H9 (cell line): ENCODE data around the gene XRN2. TPM values are rescaled to one million over a fixed set of nuclear protein-coding genes. Genes with fewer than 3 reads are reported as not detected.

Experiments used
- DNase-seq: peaks from one replicate; pipeline ENCODE4 v3.0.0-alpha.2; 2017
- H2AFZ ChIP-seq: one replicate; pipeline ENCODE4 v1.6.1; 2013; ENCODE audit warnings: mild to moderate bottlenecking, low read length, control low read depth, moderate library complexity
- H2AK5ac ChIP-seq: 2 replicates; pipeline ENCODE4 v1.6.1; 2013; ENCODE audit warnings: low read length, control low read depth, mixed read lengths; ENCODE audit not compliant: insufficient read length
- H2BK120ac ChIP-seq: one replicate; pipeline ENCODE4 v1.6.1; 2013; ENCODE audit warnings: low read depth, mild to moderate bottlenecking, low read length, control low read depth, inconsistent platforms; ENCODE audit not compliant: poor library complexity, severe bottlenecking
- H2BK12ac ChIP-seq: 2 replicates; pipeline ENCODE4 v1.6.1; 2013; ENCODE audit warnings: low read length, control low read depth, mixed read lengths, low read depth; ENCODE audit not compliant: insufficient read length
- H2BK15ac ChIP-seq: 2 replicates; pipeline ENCODE4 v1.6.1; 2013; ENCODE audit warnings: low read depth, low read length, control low read depth
- H2BK20ac ChIP-seq: one replicate; pipeline ENCODE4 v1.6.1; 2013; ENCODE audit warnings: low read depth, mild to moderate bottlenecking, low read length, control low read depth, inconsistent platforms; ENCODE audit not compliant: poor library complexity, severe bottlenecking
- H2BK5ac ChIP-seq: 2 replicates; pipeline ENCODE4 v1.6.1; 2013; ENCODE audit warnings: low read length, control low read depth, mixed read lengths; ENCODE audit not compliant: insufficient read length
- H3K14ac ChIP-seq: 2 replicates; pipeline ENCODE4 v1.6.1; 2013; ENCODE audit warnings: low read length, control low read depth; ENCODE audit not compliant: insufficient read depth
- H3K18ac ChIP-seq: 2 replicates; pipeline ENCODE4 v1.6.1; 2013; ENCODE audit warnings: low read depth, mild to moderate bottlenecking, mixed read lengths, low read length, control low read depth; ENCODE audit not compliant: insufficient read length
- H3K23ac ChIP-seq: 2 replicates; pipeline ENCODE4 v1.6.1; 2013; ENCODE audit warnings: low read length, control low read depth, mixed read lengths, low read depth; ENCODE audit not compliant: insufficient read length
- H3K23me2 ChIP-seq: 2 replicates; pipeline ENCODE4 v1.6.1; 2013; ENCODE audit warnings: low read depth, mild to moderate bottlenecking, mixed read lengths, low read length, control low read depth; ENCODE audit not compliant: insufficient read length, poor library complexity, severe bottlenecking
- H3K27ac ChIP-seq: 2 replicates; pipeline ENCODE4 v1.5.1; 2013; ENCODE audit warnings: low read length, control low read depth, mixed read lengths, low read depth; ENCODE audit not compliant: insufficient read length
- H3K27me3 ChIP-seq: 2 replicates; pipeline ENCODE4 v1.6.1; 2013; ENCODE audit warnings: low read length, control low read depth, inconsistent platforms; ENCODE audit not compliant: insufficient read depth
- H3K4ac ChIP-seq: 2 replicates; pipeline ENCODE4 v1.6.1; 2013; ENCODE audit warnings: low read depth, mild to moderate bottlenecking, control low read depth, inconsistent platforms, low read length, moderate library complexity
- H3K4me1 ChIP-seq: 2 replicates; pipeline ENCODE4 v1.6.1; 2013; ENCODE audit warnings: low read length, control low read depth, inconsistent platforms; ENCODE audit not compliant: insufficient read depth
- H3K4me2 ChIP-seq: 2 replicates; pipeline ENCODE4 v1.6.1; 2013; ENCODE audit warnings: low read length, control low read depth, mixed read lengths; ENCODE audit not compliant: insufficient read length, insufficient read depth
- H3K56ac ChIP-seq: 2 replicates; pipeline ENCODE4 v1.6.1; 2013; ENCODE audit warnings: low read depth, mild to moderate bottlenecking, mixed read lengths, low read length, control low read depth; ENCODE audit not compliant: insufficient read length
- H3K79me1 ChIP-seq: 2 replicates; pipeline ENCODE4 v1.6.1; 2013; ENCODE audit warnings: low read depth, mild to moderate bottlenecking, moderate library complexity, low read length, control low read depth, inconsistent platforms; ENCODE audit not compliant: insufficient read depth, poor library complexity, severe bottlenecking
- H3K79me2 ChIP-seq: 2 replicates; pipeline ENCODE4 v1.6.1; 2013; ENCODE audit warnings: low read length, control low read depth, inconsistent platforms; ENCODE audit not compliant: insufficient read depth
- H3K9ac ChIP-seq: 2 replicates; pipeline ENCODE4 v1.6.1; 2013; ENCODE audit warnings: low read length, control low read depth, mixed read lengths; ENCODE audit not compliant: insufficient read length; ENCODE audit errors: extremely low read depth
- H3K9me3 ChIP-seq: one replicate; pipeline ENCODE4 v1.6.1; 2013; ENCODE audit warnings: low read depth, low read length, inconsistent platforms; ENCODE audit not compliant: control insufficient read depth
- H3T11ph ChIP-seq: one replicate; pipeline ENCODE4 v1.6.1; 2013; ENCODE audit warnings: mild to moderate bottlenecking, low read length, control low read depth, inconsistent platforms
- H4K20me1 ChIP-seq: one replicate; pipeline ENCODE4 v1.6.1; 2013; ENCODE audit not compliant: control insufficient read depth, insufficient read length, insufficient read depth
- H4K5ac ChIP-seq: 2 replicates; pipeline ENCODE4 v1.6.1; 2013; ENCODE audit warnings: low read depth, mild to moderate bottlenecking, mixed read lengths, low read length, control low read depth; ENCODE audit not compliant: insufficient read length
- H4K8ac ChIP-seq: replicated peaks from 2 replicates; pipeline ENCODE4 v1.6.1; 2013; ENCODE audit warnings: low read length, control low read depth, mixed read lengths, low read depth; ENCODE audit not compliant: insufficient read length
- H4K91ac ChIP-seq: 2 replicates; pipeline ENCODE4 v1.6.1; 2013; ENCODE audit warnings: low read depth, mild to moderate bottlenecking, moderate library complexity, mixed read lengths, low read length, control low read depth; ENCODE audit not compliant: insufficient read length
- H3K27ac Mint-ChIP-seq, 3 experiments: 2 replicates in 2 of 3; 3 replicates in 1 of 3; pipeline ENCODE4 v1.8.0; 2020 to 2021; ENCODE audit warnings: mixed read lengths in 3 of 3, mild to moderate bottlenecking in 1 of 3, moderate library complexity in 1 of 3
- H3K27me3 Mint-ChIP-seq: 2 replicates; pipeline ENCODE4 v1.8.0; 2021; ENCODE audit warnings: low read depth, mild to moderate bottlenecking, moderate library complexity, mixed read lengths
- H3K36me3 Mint-ChIP-seq, 3 experiments: 2 replicates in 2 of 3; 3 replicates in 1 of 3; pipeline ENCODE4 v1.8.0; 2020 to 2021; ENCODE audit warnings: low read depth in 3 of 3, mixed read lengths in 3 of 3; ENCODE audit not compliant: insufficient read depth in 1 of 3
- H3K4me1 Mint-ChIP-seq, 2 experiments: 2 replicates each; pipeline ENCODE4 v1.8.0; 2020; ENCODE audit warnings: mixed read lengths in 2 of 2
- H3K4me3 Mint-ChIP-seq, 2 experiments: 2 replicates in 1 of 2; 3 replicates in 1 of 2; pipeline ENCODE4 v1.8.0; 2020 to 2021; ENCODE audit warnings: mild to moderate bottlenecking in 2 of 2, mixed read lengths in 2 of 2, moderate library complexity in 1 of 2
- H3K9me3 Mint-ChIP-seq, 2 experiments: 2 replicates in 1 of 2; 3 replicates in 1 of 2; pipeline ENCODE4 v1.8.0; 2020; ENCODE audit warnings: mild to moderate bottlenecking in 2 of 2, mixed read lengths in 2 of 2, moderate library complexity in 1 of 2
- CTCF ChIP-seq: fragments of 200-600 bp; sonication (generic); conservative IDR thresholded peaks from 3 replicates; pipeline ENCODE4 v1.8.0; 2021; ENCODE audit warnings: antibody characterized with exemption, mild to moderate bottlenecking
- WGBS: extraction: QIAGEN DNeasy Blood & Tissue Kit; methylation state at CpG from one replicate; pipeline ENCODE4 v1.1.7; 2013; ENCODE audit warnings: missing lambda C conversion rate, low lambda C conversion rate, mixed read lengths; ENCODE audit not compliant: insufficient read length; ENCODE audit errors: extremely low coverage; 5-methylcytosine and 5-hydroxymethylcytosine counted together
- total RNA-seq: library from RNA; stranded (reverse); gene quantifications from 2 replicates; pipeline ENCODE4 v1.2.1, GENCODE V29; 2021

Gene XRN2
- total RNA-seq, 1 experiment from 2014 or later, result 96.7 TPM

GRCh38 chr20:21269772-21270171 is 33.4 kb upstream of the XRN2 start:
- Mint-ChIP-seq H3K27me3 (peaks cover 3% of the 10 kb centered on the region), H3K4me1 (no peaks in the 10 kb centered on the region), H3K27ac (no peak overlapping the region), H3K4me3 (no peak overlapping the region), H3K9me3 (peaks cover 7 to 12% of the 10 kb centered on the region in 2 experiments; a peak in 4 of 5 replicates), H3K36me3 (peaks cover 0 to 3% (median 0%) of the 10 kb centered on the region in 3 experiments; a peak in 2 of 7 replicates)
- Histone ChIP-seq H3T11ph (no peak overlapping the region), H2BK5ac (no peak overlapping the region), H3K9ac (no peak overlapping the region), H3K56ac (no peak overlapping the region), H2BK15ac (no peak overlapping the region), H3K4ac (no peak overlapping the region), H3K79me1 (no peaks in the 10 kb centered on the region), H2BK20ac (no peak overlapping the region), H4K91ac (no peak overlapping the region), H3K4me2 (no peak overlapping the region), H3K27ac (no peak overlapping the region), H4K8ac (no peak overlapping the region), H3K9me3 (no peaks in the 10 kb centered on the region), H2AFZ (no peak overlapping the region), H3K18ac (no peak overlapping the region), H4K5ac (no peak overlapping the region), H3K27me3 (no peaks in the 10 kb centered on the region), H2BK12ac (no peak overlapping the region), H2AK5ac (no peak overlapping the region), H3K23me2 (no peaks in the 10 kb centered on the region), H3K79me2 (no peaks in the 10 kb centered on the region), H4K20me1 (no peaks in the 10 kb centered on the region), H3K14ac (no peak overlapping the region), H3K23ac (no peak overlapping the region), H3K4me1 (no peaks in the 10 kb centered on the region), H2BK120ac (no peak overlapping the region)
- TF ChIP-seq CTCF, result no peak
- no CpG with 5 or more reads among the region's 2 CpGs for WGBS
- no peak for DNase-seq
